H9 (cell line): ENCODE measurements around the gene PDE4B. TPM values are rescaled to one million over a fixed set of nuclear protein-coding genes. Genes with fewer than 3 reads are reported as not detected.

Source experiments
- DNase-seq: peaks from one replicate; pipeline ENCODE4 v3.0.0-alpha.2; 2017
- H2AFZ ChIP-seq: one replicate; pipeline ENCODE4 v1.6.1; 2013; ENCODE audit warnings: mild to moderate bottlenecking, low read length, control low read depth, moderate library complexity
- H2AK5ac ChIP-seq: 2 replicates; pipeline ENCODE4 v1.6.1; 2013; ENCODE audit warnings: low read length, control low read depth, mixed read lengths; ENCODE audit not compliant: insufficient read length
- H2BK120ac ChIP-seq: one replicate; pipeline ENCODE4 v1.6.1; 2013; ENCODE audit warnings: low read depth, mild to moderate bottlenecking, low read length, control low read depth, inconsistent platforms; ENCODE audit not compliant: poor library complexity, severe bottlenecking
- H2BK12ac ChIP-seq: 2 replicates; pipeline ENCODE4 v1.6.1; 2013; ENCODE audit warnings: low read length, control low read depth, mixed read lengths, low read depth; ENCODE audit not compliant: insufficient read length
- H2BK15ac ChIP-seq: 2 replicates; pipeline ENCODE4 v1.6.1; 2013; ENCODE audit warnings: low read depth, low read length, control low read depth
- H2BK20ac ChIP-seq: one replicate; pipeline ENCODE4 v1.6.1; 2013; ENCODE audit warnings: low read depth, mild to moderate bottlenecking, low read length, control low read depth, inconsistent platforms; ENCODE audit not compliant: poor library complexity, severe bottlenecking
- H2BK5ac ChIP-seq: 2 replicates; pipeline ENCODE4 v1.6.1; 2013; ENCODE audit warnings: low read length, control low read depth, mixed read lengths; ENCODE audit not compliant: insufficient read length
- H3K14ac ChIP-seq: 2 replicates; pipeline ENCODE4 v1.6.1; 2013; ENCODE audit warnings: low read length, control low read depth; ENCODE audit not compliant: insufficient read depth
- H3K18ac ChIP-seq: 2 replicates; pipeline ENCODE4 v1.6.1; 2013; ENCODE audit warnings: low read depth, mild to moderate bottlenecking, mixed read lengths, low read length, control low read depth; ENCODE audit not compliant: insufficient read length
- H3K23ac ChIP-seq: 2 replicates; pipeline ENCODE4 v1.6.1; 2013; ENCODE audit warnings: low read length, control low read depth, mixed read lengths, low read depth; ENCODE audit not compliant: insufficient read length
- H3K23me2 ChIP-seq: 2 replicates; pipeline ENCODE4 v1.6.1; 2013; ENCODE audit warnings: low read depth, mild to moderate bottlenecking, mixed read lengths, low read length, control low read depth; ENCODE audit not compliant: insufficient read length, poor library complexity, severe bottlenecking
- H3K27ac ChIP-seq: 2 replicates; pipeline ENCODE4 v1.5.1; 2013; ENCODE audit warnings: low read length, control low read depth, mixed read lengths, low read depth; ENCODE audit not compliant: insufficient read length
- H3K27me3 ChIP-seq: 2 replicates; pipeline ENCODE4 v1.6.1; 2013; ENCODE audit warnings: low read length, control low read depth, inconsistent platforms; ENCODE audit not compliant: insufficient read depth
- H3K4ac ChIP-seq: 2 replicates; pipeline ENCODE4 v1.6.1; 2013; ENCODE audit warnings: low read depth, mild to moderate bottlenecking, control low read depth, inconsistent platforms, low read length, moderate library complexity
- H3K4me1 ChIP-seq: 2 replicates; pipeline ENCODE4 v1.6.1; 2013; ENCODE audit warnings: low read length, control low read depth, inconsistent platforms; ENCODE audit not compliant: insufficient read depth
- H3K4me2 ChIP-seq: 2 replicates; pipeline ENCODE4 v1.6.1; 2013; ENCODE audit warnings: low read length, control low read depth, mixed read lengths; ENCODE audit not compliant: insufficient read length, insufficient read depth
- H3K56ac ChIP-seq: 2 replicates; pipeline ENCODE4 v1.6.1; 2013; ENCODE audit warnings: low read depth, mild to moderate bottlenecking, mixed read lengths, low read length, control low read depth; ENCODE audit not compliant: insufficient read length
- H3K79me1 ChIP-seq: 2 replicates; pipeline ENCODE4 v1.6.1; 2013; ENCODE audit warnings: low read depth, mild to moderate bottlenecking, moderate library complexity, low read length, control low read depth, inconsistent platforms; ENCODE audit not compliant: insufficient read depth, poor library complexity, severe bottlenecking
- H3K79me2 ChIP-seq: 2 replicates; pipeline ENCODE4 v1.6.1; 2013; ENCODE audit warnings: low read length, control low read depth, inconsistent platforms; ENCODE audit not compliant: insufficient read depth
- H3K9ac ChIP-seq: 2 replicates; pipeline ENCODE4 v1.6.1; 2013; ENCODE audit warnings: low read length, control low read depth, mixed read lengths; ENCODE audit not compliant: insufficient read length; ENCODE audit errors: extremely low read depth
- H3K9me3 ChIP-seq: one replicate; pipeline ENCODE4 v1.6.1; 2013; ENCODE audit warnings: low read depth, low read length, inconsistent platforms; ENCODE audit not compliant: control insufficient read depth
- H3T11ph ChIP-seq: one replicate; pipeline ENCODE4 v1.6.1; 2013; ENCODE audit warnings: mild to moderate bottlenecking, low read length, control low read depth, inconsistent platforms
- H4K20me1 ChIP-seq: one replicate; pipeline ENCODE4 v1.6.1; 2013; ENCODE audit not compliant: control insufficient read depth, insufficient read length, insufficient read depth
- H4K5ac ChIP-seq: 2 replicates; pipeline ENCODE4 v1.6.1; 2013; ENCODE audit warnings: low read depth, mild to moderate bottlenecking, mixed read lengths, low read length, control low read depth; ENCODE audit not compliant: insufficient read length
- H4K8ac ChIP-seq: replicated peaks from 2 replicates; pipeline ENCODE4 v1.6.1; 2013; ENCODE audit warnings: low read length, control low read depth, mixed read lengths, low read depth; ENCODE audit not compliant: insufficient read length
- H4K91ac ChIP-seq: 2 replicates; pipeline ENCODE4 v1.6.1; 2013; ENCODE audit warnings: low read depth, mild to moderate bottlenecking, moderate library complexity, mixed read lengths, low read length, control low read depth; ENCODE audit not compliant: insufficient read length
- H3K27ac Mint-ChIP-seq, 3 experiments: 2 replicates in 2 of 3; 3 replicates in 1 of 3; pipeline ENCODE4 v1.8.0; 2020 to 2021; ENCODE audit warnings: mixed read lengths in 3 of 3, mild to moderate bottlenecking in 1 of 3, moderate library complexity in 1 of 3
- H3K27me3 Mint-ChIP-seq: 2 replicates; pipeline ENCODE4 v1.8.0; 2021; ENCODE audit warnings: low read depth, mild to moderate bottlenecking, moderate library complexity, mixed read lengths
- H3K36me3 Mint-ChIP-seq, 3 experiments: 2 replicates in 2 of 3; 3 replicates in 1 of 3; pipeline ENCODE4 v1.8.0; 2020 to 2021; ENCODE audit warnings: low read depth in 3 of 3, mixed read lengths in 3 of 3; ENCODE audit not compliant: insufficient read depth in 1 of 3
- H3K4me1 Mint-ChIP-seq, 2 experiments: 2 replicates each; pipeline ENCODE4 v1.8.0; 2020; ENCODE audit warnings: mixed read lengths in 2 of 2
- H3K4me3 Mint-ChIP-seq, 2 experiments: 2 replicates in 1 of 2; 3 replicates in 1 of 2; pipeline ENCODE4 v1.8.0; 2020 to 2021; ENCODE audit warnings: mild to moderate bottlenecking in 2 of 2, mixed read lengths in 2 of 2, moderate library complexity in 1 of 2
- H3K9me3 Mint-ChIP-seq, 2 experiments: 2 replicates in 1 of 2; 3 replicates in 1 of 2; pipeline ENCODE4 v1.8.0; 2020; ENCODE audit warnings: mild to moderate bottlenecking in 2 of 2, mixed read lengths in 2 of 2, moderate library complexity in 1 of 2
- total RNA-seq: library from RNA; stranded (reverse); gene quantifications from 2 replicates; pipeline ENCODE4 v1.2.1, GENCODE V29; 2021
- TF ChIP-seq, protein P1 (sequence below): fragments of 200-600 bp; sonication (generic); conservative IDR thresholded peaks from 3 replicates; pipeline ENCODE4 v1.8.0; 2021; ENCODE audit warnings: antibody characterized with exemption, mild to moderate bottlenecking

PDE4B gene
- total RNA-seq, 1 experiment from 2014 or later: 19.8 TPM

DNA sequence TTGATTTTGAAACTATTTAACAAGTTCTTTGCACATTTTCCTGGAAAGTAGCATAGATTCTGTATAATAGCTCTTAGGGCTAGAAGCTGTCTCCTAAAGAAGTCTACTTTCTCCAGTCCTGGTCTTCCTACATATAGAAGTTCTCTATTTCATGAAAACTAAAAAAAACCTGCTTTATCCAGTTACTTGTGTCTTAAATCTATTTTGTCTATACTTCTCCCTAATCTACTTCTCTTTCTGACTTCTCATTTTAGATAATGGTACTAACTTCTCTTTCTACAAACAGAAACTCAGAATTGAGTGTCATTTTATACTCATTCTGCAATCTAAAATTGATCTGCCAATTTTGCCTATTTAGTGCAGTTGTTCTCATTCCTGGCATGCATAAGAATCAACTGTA, 28.7 kb downstream of the PDE4B start:
- Histone ChIP-seq H3K23me2 (no peaks in the 10 kb centered on the region), H3K18ac (no peak overlapping the region), H3K4me1 (no peaks in the 10 kb centered on the region), H3T11ph (no peak overlapping the region), H2BK12ac (no peak overlapping the region), H3K4me2 (no peak overlapping the region), H3K79me1 (no peaks in the 10 kb centered on the region), H2AK5ac (no peak overlapping the region), H2BK5ac (no peak overlapping the region), H3K27me3 (no peaks in the 10 kb centered on the region), H3K4ac (no peak overlapping the region), H4K91ac (no peak overlapping the region), H3K79me2 (no peaks in the 10 kb centered on the region), H3K9me3 (no peaks in the 10 kb centered on the region), H4K5ac (no peak overlapping the region), H3K9ac (no peak overlapping the region), H3K27ac (no peak overlapping the region), H3K14ac (no peak overlapping the region), H3K23ac (no peak overlapping the region), H4K8ac (no peak overlapping the region), H4K20me1 (no peaks in the 10 kb centered on the region), H3K56ac (no peak overlapping the region), H2BK20ac (no peak overlapping the region), H2BK120ac (no peak overlapping the region), H2BK15ac (no peak overlapping the region), H2AFZ (no peak overlapping the region)
- Mint-ChIP-seq H3K4me1 (no peaks in the 10 kb centered on the region), H3K4me3 (no peak overlapping the region), H3K27ac (no peak overlapping the region), H3K27me3 (no peaks in the 10 kb centered on the region), H3K9me3 (no peaks in the 10 kb centered on the region), H3K36me3 (no peaks in the 10 kb centered on the region)
- DNase-seq: no peak
- TF ChIP-seq, protein P1, sequence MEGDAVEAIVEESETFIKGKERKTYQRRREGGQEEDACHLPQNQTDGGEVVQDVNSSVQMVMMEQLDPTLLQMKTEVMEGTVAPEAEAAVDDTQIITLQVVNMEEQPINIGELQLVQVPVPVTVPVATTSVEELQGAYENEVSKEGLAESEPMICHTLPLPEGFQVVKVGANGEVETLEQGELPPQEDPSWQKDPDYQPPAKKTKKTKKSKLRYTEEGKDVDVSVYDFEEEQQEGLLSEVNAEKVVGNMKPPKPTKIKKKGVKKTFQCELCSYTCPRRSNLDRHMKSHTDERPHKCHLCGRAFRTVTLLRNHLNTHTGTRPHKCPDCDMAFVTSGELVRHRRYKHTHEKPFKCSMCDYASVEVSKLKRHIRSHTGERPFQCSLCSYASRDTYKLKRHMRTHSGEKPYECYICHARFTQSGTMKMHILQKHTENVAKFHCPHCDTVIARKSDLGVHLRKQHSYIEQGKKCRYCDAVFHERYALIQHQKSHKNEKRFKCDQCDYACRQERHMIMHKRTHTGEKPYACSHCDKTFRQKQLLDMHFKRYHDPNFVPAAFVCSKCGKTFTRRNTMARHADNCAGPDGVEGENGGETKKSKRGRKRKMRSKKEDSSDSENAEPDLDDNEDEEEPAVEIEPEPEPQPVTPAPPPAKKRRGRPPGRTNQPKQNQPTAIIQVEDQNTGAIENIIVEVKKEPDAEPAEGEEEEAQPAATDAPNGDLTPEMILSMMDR: no peak
